H1 (cell line): ENCODE data around the gene RELA. TPM values are rescaled to one million over a fixed set of nuclear protein-coding genes. Genes with fewer than 3 reads are reported as not detected.

Source experiments
- CTCF ChIA-PET: fragments of 300-600 bp; sonication (Branson Sonifier 250); formaldehyde crosslinking; loops from one replicate; lab custom pipeline; 2021; ENCODE audit not compliant: partially characterized antibody; lab: Charles Lee
- POLR2A ChIA-PET: fragments of 300-600 bp; sonication (Branson Sonifier 250); formaldehyde crosslinking; loops from one replicate; lab custom pipeline; 2021; ENCODE audit warnings: inconsistent platforms; ENCODE audit not compliant: partially characterized antibody; lab: Charles Lee
- DNase-seq, 2 experiments: peaks; one replicate each; pipeline versions ENCODE4 v3.0.0 to v3.0.0-alpha.2; 2010 to 2022; ENCODE audit warnings: low spot score in 2 of 2, low read depth in 1 of 2, mixed read lengths in 1 of 2
- FAIRE-seq: peaks from 2 replicates; lab custom pipeline; 2011; peaks lifted over from hg19 to GRCh38; lab: Jason Lieb, UNC
- H2AFZ ChIP-seq: 2 replicates; pipeline ENCODE4 v1.8.1; 2012; ENCODE audit warnings: low read length, inconsistent platforms
- H2AK5ac ChIP-seq: 2 replicates; pipeline ENCODE4 v1.6.1; 2013; ENCODE audit warnings: low read depth, low read length
- H2BK120ac ChIP-seq: replicated peaks from 2 replicates; pipeline ENCODE3; 2013; ENCODE audit warnings: low read depth, low read length, inconsistent platforms
- H2BK12ac ChIP-seq: 2 replicates; pipeline ENCODE4 v1.6.1; 2013; ENCODE audit warnings: low read depth, low read length
- H2BK15ac ChIP-seq: 2 replicates; pipeline ENCODE4 v1.6.1; 2013; ENCODE audit warnings: low read length
- H2BK20ac ChIP-seq: 2 replicates; pipeline ENCODE4 v1.6.1; 2013; ENCODE audit warnings: low read length
- H2BK5ac ChIP-seq: 2 replicates; pipeline ENCODE4 v1.6.1; 2013; ENCODE audit warnings: low read depth, low read length
- H3K14ac ChIP-seq: 2 replicates; pipeline ENCODE4 v1.6.1; 2013; ENCODE audit warnings: inconsistent platforms; ENCODE audit not compliant: insufficient read length
- H3K18ac ChIP-seq: 2 replicates; pipeline ENCODE4 v1.6.1; 2013; ENCODE audit warnings: low read length; ENCODE audit errors: extremely low read depth
- H3K23ac ChIP-seq: 2 replicates; pipeline ENCODE4 v1.6.1; 2013; ENCODE audit warnings: inconsistent platforms; ENCODE audit not compliant: insufficient read length
- H3K23me2 ChIP-seq: 2 replicates; pipeline ENCODE4 v1.6.1; 2013; ENCODE audit warnings: low read depth, low read length
- H3K27ac ChIP-seq: 2 replicates; pipeline ENCODE4 v1.6.1; 2011; ENCODE audit warnings: low read depth, low read length, inconsistent platforms
- H3K27me3 ChIP-seq, 4 experiments: replicated peaks in 1 of 4; 1 replicate in 1 of 4; 2 replicates in 3 of 4; pipeline versions ENCODE4 v1.6.1 to v1.8.1; 2011 to 2013; ENCODE audit warnings: low read length in 3 of 4, mild to moderate bottlenecking in 3 of 4, inconsistent platforms in 2 of 4, mixed read lengths in 2 of 4, moderate library complexity in 1 of 4; ENCODE audit not compliant: control insufficient read depth in 3 of 4, insufficient read depth in 3 of 4; ENCODE audit errors: extremely low read depth in 1 of 4
- H3K36me3 ChIP-seq, 4 experiments: 2 replicates each; pipeline versions ENCODE4 v1.6.1 to v1.8.1; 2011 to 2013; ENCODE audit warnings: mild to moderate bottlenecking in 4 of 4, low read length in 3 of 4, moderate library complexity in 2 of 4, control low read depth in 1 of 4, inconsistent platforms in 1 of 4; ENCODE audit not compliant: insufficient read depth in 4 of 4, control insufficient read depth in 2 of 4
- H3K4ac ChIP-seq: replicated peaks from 2 replicates; pipeline ENCODE3; 2013; ENCODE audit warnings: low read length, low read depth, mixed read lengths, inconsistent platforms; ENCODE audit not compliant: insufficient read length
- H3K4me1 ChIP-seq, 4 experiments: replicated peaks in 1 of 4; 1 replicate in 1 of 4; 2 replicates in 3 of 4; pipeline versions ENCODE4 v1.6.1 to v1.8.1; 2011 to 2013; ENCODE audit warnings: low read length in 3 of 4, inconsistent platforms in 2 of 4, mixed read lengths in 1 of 4; ENCODE audit not compliant: insufficient read depth in 4 of 4, control insufficient read depth in 3 of 4
- H3K4me2 ChIP-seq, 2 experiments: 2 replicates each; pipeline versions ENCODE4 v1.6.1 to v1.8.1; 2011 to 2013; ENCODE audit warnings: low read depth in 2 of 2, low read length in 2 of 2, control low read depth in 1 of 2, inconsistent platforms in 1 of 2, mild to moderate bottlenecking in 1 of 2; ENCODE audit not compliant: insufficient read depth in 1 of 2
- H3K4me3 ChIP-seq, 4 experiments: fragments of 200-600, 300-600 bp in 1 of 4; sonication (generic), shearing (Covaris generic), sonication (Bioruptor Twin) in 1 of 4; 2 replicates each; pipeline versions ENCODE4 v1.5.1 to v1.8.1; 2011 to 2016; ENCODE audit warnings: low read length in 4 of 4, low read depth in 3 of 4, control low read depth in 2 of 4, inconsistent platforms in 2 of 4, mild to moderate bottlenecking in 2 of 4, mixed read lengths in 1 of 4, moderate library complexity in 1 of 4; ENCODE audit not compliant: insufficient read depth in 2 of 4; ENCODE audit errors: extremely low read depth in 1 of 4
- H3K56ac ChIP-seq: replicated peaks from 2 replicates; pipeline ENCODE3; 2013; ENCODE audit warnings: low read depth, mild to moderate bottlenecking, mixed read lengths, low read length, inconsistent platforms; ENCODE audit not compliant: insufficient read length
- H3K79me1 ChIP-seq: 2 replicates; pipeline ENCODE4 v1.6.1; 2013; ENCODE audit warnings: low read depth, low read length, control low read depth
- H3K79me2 ChIP-seq, 2 experiments: 2 replicates each; pipeline versions ENCODE4 v1.6.1 to v1.8.1; 2012 to 2013; ENCODE audit warnings: low read length in 2 of 2, mild to moderate bottlenecking in 2 of 2, inconsistent platforms in 1 of 2; ENCODE audit not compliant: insufficient read depth in 2 of 2, control insufficient read depth in 1 of 2
- H3K9ac ChIP-seq, 4 experiments: replicated peaks in 1 of 4; 1 replicate in 1 of 4; 2 replicates in 3 of 4; pipeline versions ENCODE4 v1.6.1 to v1.8.1; 2011 to 2013; ENCODE audit warnings: low read depth in 3 of 4, low read length in 3 of 4, control low read depth in 2 of 4, mild to moderate bottlenecking in 2 of 4, moderate library complexity in 2 of 4, inconsistent platforms in 1 of 4; ENCODE audit errors: extremely low read depth in 1 of 4
- H3K9me3 ChIP-seq, 2 experiments: 2 replicates each; pipeline versions ENCODE4 v1.6.1 to v1.8.1; 2012 to 2013; ENCODE audit warnings: mild to moderate bottlenecking in 2 of 2, moderate library complexity in 2 of 2, control low read depth in 1 of 2, inconsistent platforms in 1 of 2, low read depth in 1 of 2, low read length in 1 of 2, mixed read lengths in 1 of 2; ENCODE audit not compliant: insufficient read depth in 2 of 2
- H4K20me1 ChIP-seq, 2 experiments: replicated peaks in 1 of 2; 2 replicates each; pipeline versions ENCODE3 to v1.8.1; 2011 to 2013; ENCODE audit warnings: inconsistent platforms in 2 of 2, low read length in 2 of 2, mild to moderate bottlenecking in 1 of 2; ENCODE audit not compliant: insufficient read depth in 2 of 2, control insufficient read depth in 1 of 2
- H4K5ac ChIP-seq: 2 replicates; pipeline ENCODE4 v1.6.1; 2013; ENCODE audit warnings: low read length, low read depth, mixed read lengths, inconsistent platforms; ENCODE audit not compliant: insufficient read length
- H4K8ac ChIP-seq: 2 replicates; pipeline ENCODE4 v1.8.0; 2013; ENCODE audit warnings: mild to moderate bottlenecking, moderate library complexity, low read length, inconsistent platforms; ENCODE audit not compliant: insufficient read depth; ENCODE audit errors: extremely low read depth
- H4K91ac ChIP-seq: replicated peaks from 2 replicates; pipeline ENCODE3; 2013; ENCODE audit warnings: low read length, mixed read lengths, inconsistent platforms; ENCODE audit not compliant: insufficient read length
- WGBS, 2 experiments: shearing (Covaris generic) in 1 of 2; methylation state at CpG; one replicate each; pipeline versions ENCODE4 v1.1.6 to v1.1.7; 2013 to 2015; ENCODE audit warnings: low lambda C conversion rate in 2 of 2, mixed read lengths in 2 of 2, inconsistent platforms in 1 of 2, low coverage in 1 of 2, missing lambda C conversion rate in 1 of 2; ENCODE audit not compliant: insufficient replicate concordance in 2 of 2, insufficient coverage in 1 of 2, insufficient read length in 1 of 2; ENCODE audit errors: extremely low coverage in 1 of 2, missing lambda C conversion rate in 1 of 2; 5-methylcytosine and 5-hydroxymethylcytosine counted together
- polyA plus RNA-seq, 7 experiments: library from polyadenylated mRNA; depleted of rRNA in 3 of 7; stranded (reverse) in 5 of 7; unstranded in 2 of 7; fragments of >200 nt in 5 of 7; fragments of 200-250 nt in 2 of 7; gene quantifications; 1 replicate in 5 of 7; 2 replicates in 1 of 7; 4 replicates in 1 of 7; pipeline versions ENCODE4 v1.2.1 to v1.2.3, GENCODE V29; 2011 to 2013; ENCODE audit warnings: missing spikeins in 2 of 7, mixed read lengths in 2 of 7
- total RNA-seq: library from RNA; stranded (reverse); fragmentation: NEBNext Ultra II Directional; extraction: Animal tissue kit (Norgen Biotek cat#: 25700); gene quantifications from 2 replicates; pipeline ENCODE4 v1.2.1, GENCODE V29; 2021

RELA gene
- total and polyA plus RNA-seq, 2 of the 8 experiments (the other 6 are each of a cell fraction or from before 2014, with no cell fraction given) = 21.9 to 27.5 TPM

- H3K36me3 ChIP-seq = no peaks in the 10 kb centered on the region
- H3K4me1 ChIP-seq = peaks cover 0 to 2% (median 0%) of the 10 kb centered on the region in 4 experiments; a peak in 1 of 7 replicates
- H3K14ac ChIP-seq = no peak overlapping the region
- no peak overlapping the region for H2AK5ac ChIP-seq
- H3K23me2 ChIP-seq = peaks cover 1% of the 10 kb centered on the region; the same call in 1 of the 2 replicates
- no peaks in the 10 kb centered on the region for H4K20me1 ChIP-seq
- no peak overlapping the region for H3K23ac ChIP-seq
- H3K4ac ChIP-seq = no peak overlapping the region
- CTCF ChIA-PET = interaction anchor here (1.5 kb wide), 1 partner anchor 9 kb away, joined by 6 read pairs; no protein-coding TSS in a partner anchor
- H3K79me2 ChIP-seq = no peaks in the 10 kb centered on the region
- no peak overlapping the region for H4K5ac ChIP-seq
- no peak overlapping the region for H3K27ac ChIP-seq
- no peak overlapping the region for H2BK15ac ChIP-seq
- no peak overlapping the region for H2BK20ac ChIP-seq
- H3K4me2 ChIP-seq = no peak overlapping the region
- H2AFZ ChIP-seq = no peak overlapping the region
- no peak overlapping the region for H3K4me3 ChIP-seq
- no peaks in the 10 kb centered on the region; a peak in 3 of 7 replicates for H3K27me3 ChIP-seq
- no peak overlapping the region for H3K18ac ChIP-seq
- H2BK12ac ChIP-seq = no peak overlapping the region
- no peak overlapping the region for H3K56ac ChIP-seq
- H4K8ac ChIP-seq = no peak overlapping the region
- POLR2A ChIA-PET = interaction anchor here (0.6 to 1.3 kb wide), 2 partner anchors 15 to 103 kb away, joined by 3 to 4 read pairs; partner anchors contain the start of gene KAT5
- no peak overlapping the region for H4K91ac ChIP-seq
- 82% methylated on average over 5 of the region's 5 CpGs; no CpG with 5 or more reads in 1 of the 2 experiments for WGBS, 2 experiments
- H2BK5ac ChIP-seq = no peak overlapping the region
- FAIRE-seq = no peak
- no peaks in the 10 kb centered on the region for H3K79me1 ChIP-seq
- H3K9me3 ChIP-seq = 0 out of 4 replicates have a peak, but pooled peaks cover 0 to 7% of the 10 kb centered on the region in 2 experiments
- no peak for DNase-seq
- H3K9ac ChIP-seq = no peak overlapping the region
- no peak overlapping the region for H2BK120ac ChIP-seq
Observed at GRCh38 chr11:65696802-65697552, 34.3 kb upstream of the RELA start.
